Nephron (organoid): ENCODE results near the gene ZDHHC14.
A peak's percentile ranks its signal among the peaks of the same experiment; 100 is the strongest.
"Not testable (repeated sequence)": the region's sequence is repeated elsewhere in the genome, so short reads cannot be mapped to it uniquely, and the experiment has no call there.

ENCODE experiments used
- H3K27ac Mint-ChIP-seq, 3 experiments: 2 replicates each; pipeline ENCODE4 v1.8.0; 2020; ENCODE audit warnings: mixed read lengths in 3 of 3, mild to moderate bottlenecking in 2 of 3, moderate library complexity in 1 of 3
- H3K27me3 Mint-ChIP-seq: 2 replicates; pipeline ENCODE4 v1.8.0; 2021; ENCODE audit warnings: low read depth, mild to moderate bottlenecking, moderate library complexity, mixed read lengths
- H3K36me3 Mint-ChIP-seq: 2 replicates; pipeline ENCODE4 v1.8.0; 2020; ENCODE audit warnings: low read depth, mixed read lengths
- H3K4me1 Mint-ChIP-seq: 2 replicates; pipeline ENCODE4 v1.8.0; 2020; ENCODE audit warnings: mixed read lengths
- H3K4me3 Mint-ChIP-seq, 3 experiments: 2 replicates each; pipeline ENCODE4 v1.8.0; 2020; ENCODE audit warnings: mild to moderate bottlenecking in 3 of 3, mixed read lengths in 3 of 3, moderate library complexity in 2 of 3
- H3K9me3 Mint-ChIP-seq: 2 replicates; pipeline ENCODE4 v1.8.0; 2020; ENCODE audit warnings: mixed read lengths
- TF ChIP-seq, protein P1 (sequence below), 3 experiments: fragments of 200-600 bp; sonication (generic); IDR thresholded peaks; one replicate each; pipeline ENCODE4 v1.5.0; 2021; ENCODE audit warnings: antibody characterized with exemption in 3 of 3; ENCODE audit not compliant: unreplicated experiment in 3 of 3

Gene ZDHHC14

DNA sequence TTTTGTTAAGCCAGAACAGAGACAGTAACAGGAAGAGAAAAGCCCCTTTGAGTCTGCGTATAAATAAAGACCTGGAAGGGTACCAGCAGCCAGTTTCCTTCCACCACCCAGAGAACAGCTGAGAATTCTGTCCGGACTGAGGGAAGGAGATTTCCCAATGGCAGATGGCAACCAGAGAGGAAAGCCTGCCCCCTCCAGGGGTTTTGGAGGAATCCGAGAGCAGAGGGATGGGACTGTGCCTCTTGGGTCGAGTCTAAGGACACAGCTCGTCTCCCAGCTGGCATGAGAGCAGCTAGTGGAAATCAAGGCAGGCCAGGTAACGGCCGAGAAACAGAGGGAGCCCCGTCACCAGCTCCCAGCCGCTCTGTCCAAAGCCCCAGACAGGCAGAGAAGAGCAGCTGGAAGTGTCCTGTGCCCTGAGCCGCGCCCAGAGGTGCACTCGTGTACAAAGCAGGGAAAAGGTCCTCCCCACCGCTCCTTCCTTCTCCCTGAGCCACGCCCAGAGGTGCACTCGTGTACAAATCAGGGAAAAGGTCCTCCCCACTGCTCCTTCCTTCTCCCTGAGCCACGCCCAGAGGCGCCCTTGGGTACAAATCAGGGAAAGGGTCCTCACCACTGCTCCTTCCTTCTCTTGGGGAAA lies 308.1 kb downstream of the ZDHHC14 start:
- Mint-ChIP-seq H3K27ac (no peak overlapping the region), H3K4me3 (no peak overlapping the region), H3K36me3 (no peaks in the 10 kb centered on the region), H3K4me1 (peaks cover 15% of the 10 kb centered on the region), H3K9me3 (peaks cover 2% of the 10 kb centered on the region), H3K27me3 (peaks cover 31% of the 10 kb centered on the region)
- TF ChIP-seq, protein P1, sequence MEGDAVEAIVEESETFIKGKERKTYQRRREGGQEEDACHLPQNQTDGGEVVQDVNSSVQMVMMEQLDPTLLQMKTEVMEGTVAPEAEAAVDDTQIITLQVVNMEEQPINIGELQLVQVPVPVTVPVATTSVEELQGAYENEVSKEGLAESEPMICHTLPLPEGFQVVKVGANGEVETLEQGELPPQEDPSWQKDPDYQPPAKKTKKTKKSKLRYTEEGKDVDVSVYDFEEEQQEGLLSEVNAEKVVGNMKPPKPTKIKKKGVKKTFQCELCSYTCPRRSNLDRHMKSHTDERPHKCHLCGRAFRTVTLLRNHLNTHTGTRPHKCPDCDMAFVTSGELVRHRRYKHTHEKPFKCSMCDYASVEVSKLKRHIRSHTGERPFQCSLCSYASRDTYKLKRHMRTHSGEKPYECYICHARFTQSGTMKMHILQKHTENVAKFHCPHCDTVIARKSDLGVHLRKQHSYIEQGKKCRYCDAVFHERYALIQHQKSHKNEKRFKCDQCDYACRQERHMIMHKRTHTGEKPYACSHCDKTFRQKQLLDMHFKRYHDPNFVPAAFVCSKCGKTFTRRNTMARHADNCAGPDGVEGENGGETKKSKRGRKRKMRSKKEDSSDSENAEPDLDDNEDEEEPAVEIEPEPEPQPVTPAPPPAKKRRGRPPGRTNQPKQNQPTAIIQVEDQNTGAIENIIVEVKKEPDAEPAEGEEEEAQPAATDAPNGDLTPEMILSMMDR (IDR thresholded peaks at IDR 0.05; ENCODE audit: unreplicated experiment in 3 of 3), result no peak

DNA sequence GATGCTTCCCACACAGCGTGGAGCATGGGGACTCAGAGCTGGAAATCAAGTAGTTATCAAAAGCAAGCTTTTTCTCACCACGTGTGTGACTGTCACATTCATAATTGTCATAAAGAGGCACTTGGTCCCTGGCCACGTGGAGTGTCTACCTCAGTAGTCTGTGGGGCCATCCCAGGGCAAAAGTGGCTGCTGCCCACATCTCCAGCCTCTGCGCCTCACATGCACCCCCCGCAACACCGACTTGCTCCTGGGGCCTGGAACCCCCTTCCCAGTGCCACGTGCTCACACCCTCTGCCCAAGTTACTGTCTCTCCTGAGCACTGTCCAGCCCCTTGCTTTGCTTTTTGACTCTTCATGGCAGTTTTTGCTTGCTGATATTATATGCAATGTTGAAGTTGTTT lies 308.9 kb downstream of the ZDHHC14 start:
- H3K9me3 Mint-ChIP-seq, result peaks cover 2% of the 10 kb centered on the region
- H3K27me3 Mint-ChIP-seq, result peaks cover 34% of the 10 kb centered on the region
- no peaks in the 10 kb centered on the region for H3K36me3 Mint-ChIP-seq

DNA sequence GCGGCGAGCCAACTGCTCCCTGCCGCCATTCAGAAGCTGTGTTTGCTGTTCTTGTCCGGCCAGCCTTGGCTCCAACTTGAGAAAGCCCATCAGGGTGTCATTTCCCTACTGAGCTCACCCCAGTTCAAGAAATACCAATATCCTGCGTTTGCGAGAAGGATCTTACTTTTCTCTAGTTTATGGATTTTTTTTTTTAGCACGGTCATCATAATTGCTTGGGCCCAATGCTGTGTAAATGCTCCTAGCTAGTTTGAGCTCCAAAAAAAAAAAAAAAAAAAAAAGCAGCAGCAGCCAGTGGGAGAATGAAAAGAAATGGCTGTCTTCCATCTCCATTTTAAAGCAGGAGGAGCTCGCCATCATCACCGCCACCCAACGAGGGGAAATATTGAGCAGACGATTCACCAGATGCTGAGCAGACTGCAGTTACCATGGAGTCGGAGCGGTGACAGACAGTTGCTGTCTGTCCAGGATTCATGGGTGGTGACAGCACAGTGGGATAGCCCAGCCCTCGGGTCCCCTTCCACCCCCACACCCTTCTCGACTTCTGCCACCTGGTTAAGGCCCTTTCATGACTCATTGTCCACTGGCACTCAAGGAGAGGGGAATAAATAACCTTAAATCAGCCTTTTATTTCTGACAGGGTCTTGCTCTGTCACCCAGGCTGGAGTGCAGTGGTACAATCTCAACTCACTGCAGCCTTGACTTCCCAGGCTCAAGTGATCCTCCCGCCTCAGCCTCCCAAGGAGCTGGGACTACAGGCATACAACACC lies 309.6 kb downstream of the ZDHHC14 start:
- Mint-ChIP-seq H3K4me3 (no peak overlapping the region), H3K36me3 (no peaks in the 10 kb centered on the region), H3K9me3 (peaks cover 2% of the 10 kb centered on the region), H3K27ac (no peak overlapping the region), H3K4me1 (peaks cover 15% of the 10 kb centered on the region), H3K27me3 (peaks cover 37% of the 10 kb centered on the region)
- TF ChIP-seq, protein P1 (IDR thresholded peaks at IDR 0.05; ENCODE audit: unreplicated experiment in 3 of 3), result no peak

More for the DNA sequence above, 308.9 kb downstream of the ZDHHC14 start:
- TF ChIP-seq, protein P1 (IDR thresholded peaks at IDR 0.05; ENCODE audit: unreplicated experiment in 3 of 3), result no peak
- Mint-ChIP-seq H3K4me1 (peaks cover 15% of the 10 kb centered on the region), H3K4me3 (no peak overlapping the region), H3K27ac (no peak overlapping the region)

DNA sequence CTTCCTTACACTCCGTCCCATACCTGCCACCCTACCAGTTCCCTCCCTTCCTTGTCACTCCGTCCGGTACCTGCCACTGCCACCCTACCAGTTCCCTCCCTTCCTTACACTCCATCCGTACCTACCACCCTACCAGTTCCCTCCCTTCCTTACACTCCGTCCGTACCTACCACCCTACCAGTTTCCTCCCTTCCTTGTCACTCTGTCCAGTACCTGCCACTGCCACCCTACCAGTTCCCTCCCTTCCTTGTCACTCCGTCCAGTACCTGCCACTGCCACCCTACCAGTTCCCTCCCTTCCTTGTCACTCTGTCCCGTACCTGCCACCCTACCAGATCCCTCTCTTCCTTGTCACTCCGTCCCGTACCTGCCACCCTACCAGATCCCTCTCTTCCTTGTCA lies 310.6 kb downstream of the ZDHHC14 start:
- not testable (repeated sequence) for H3K4me1 Mint-ChIP-seq, H3K9me3 Mint-ChIP-seq

DNA sequence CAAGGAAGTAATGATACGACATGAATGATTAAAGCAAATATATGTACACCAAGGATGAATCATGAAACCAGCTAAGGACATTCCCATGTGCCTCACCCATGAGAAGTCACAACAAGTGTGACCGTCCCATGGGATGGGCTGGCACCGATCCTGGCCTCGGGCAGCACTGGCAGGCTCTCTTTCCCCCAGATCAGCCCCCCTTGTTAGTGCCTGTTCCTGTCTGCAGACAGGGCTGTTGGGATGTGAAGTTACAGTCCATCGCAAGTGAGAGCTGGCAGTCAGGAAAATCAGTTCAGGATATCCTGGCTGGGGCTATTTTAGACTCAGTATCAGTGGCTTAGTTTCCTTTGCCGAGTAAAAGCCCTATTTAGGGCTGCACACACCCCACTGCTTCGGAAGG lies 312.9 kb downstream of the ZDHHC14 start:
- Mint-ChIP-seq H3K36me3 (no peaks in the 10 kb centered on the region), H3K27me3 (peaks cover 37% of the 10 kb centered on the region), H3K9me3 (peaks cover 5% of the 10 kb centered on the region), H3K4me1 (peaks cover 7% of the 10 kb centered on the region), H3K4me3 (no peak overlapping the region), H3K27ac (no peak overlapping the region)
- TF ChIP-seq, protein P1 (IDR thresholded peaks at IDR 0.05; ENCODE audit: unreplicated experiment in 3 of 3), result no peak

More for the DNA sequence above, 310.6 kb downstream of the ZDHHC14 start:
- not testable (repeated sequence) for H3K4me3 Mint-ChIP-seq, H3K27ac Mint-ChIP-seq, H3K36me3 Mint-ChIP-seq
- peaks cover 37% of the 10 kb centered on the region for H3K27me3 Mint-ChIP-seq

DNA sequence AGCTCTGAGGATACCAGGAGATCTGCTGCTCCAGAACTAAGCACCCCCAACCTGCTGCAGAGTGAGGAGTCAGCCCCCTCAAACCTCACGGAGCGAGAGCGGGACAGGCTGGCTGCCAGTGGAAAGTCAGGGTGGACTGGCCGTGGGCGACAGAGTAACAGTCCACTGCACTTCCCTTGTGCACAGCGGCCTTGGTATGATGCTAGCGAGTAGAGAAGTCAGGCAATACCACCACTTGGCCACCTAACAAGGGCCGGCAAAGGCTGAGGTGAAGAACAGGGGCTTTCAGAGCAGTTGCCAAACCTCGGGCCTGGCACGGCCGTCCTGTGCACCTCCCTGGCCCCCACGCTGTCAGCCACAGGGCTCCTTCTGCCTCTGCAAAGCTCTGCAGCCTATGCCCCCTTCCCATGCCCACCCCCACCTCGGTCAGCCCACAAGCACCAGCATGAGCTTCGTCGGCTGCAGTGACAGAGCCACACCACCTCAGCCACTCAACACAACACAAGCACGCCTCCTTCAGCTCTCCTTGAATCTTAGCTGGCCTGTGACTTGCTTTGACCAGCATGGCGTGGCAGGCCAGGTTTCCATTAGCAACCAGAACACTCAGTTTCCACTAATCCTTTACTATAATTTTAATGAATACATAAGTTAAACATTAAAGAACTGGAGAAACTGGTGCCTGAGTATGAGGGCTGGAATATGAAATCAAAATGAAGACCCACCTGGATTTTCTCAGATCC lies 314.5 kb downstream of the ZDHHC14 start:
- TF ChIP-seq, protein P1 (IDR thresholded peaks at IDR 0.05; ENCODE audit: unreplicated experiment in 3 of 3), result no peak
- peak overlapping the region; percentile 68 to 90 (median 86) for H3K27ac Mint-ChIP-seq
- H3K4me3 Mint-ChIP-seq, result no peak overlapping the region
- H3K36me3 Mint-ChIP-seq, result no peaks in the 10 kb centered on the region
- H3K4me1 Mint-ChIP-seq, result no peaks in the 10 kb centered on the region
- H3K9me3 Mint-ChIP-seq, result peaks cover 5% of the 10 kb centered on the region
- peaks cover 28% of the 10 kb centered on the region for H3K27me3 Mint-ChIP-seq
